Measurements from ENCODE around the gene SH3BP4.

The SH3BP4 gene

DNA sequence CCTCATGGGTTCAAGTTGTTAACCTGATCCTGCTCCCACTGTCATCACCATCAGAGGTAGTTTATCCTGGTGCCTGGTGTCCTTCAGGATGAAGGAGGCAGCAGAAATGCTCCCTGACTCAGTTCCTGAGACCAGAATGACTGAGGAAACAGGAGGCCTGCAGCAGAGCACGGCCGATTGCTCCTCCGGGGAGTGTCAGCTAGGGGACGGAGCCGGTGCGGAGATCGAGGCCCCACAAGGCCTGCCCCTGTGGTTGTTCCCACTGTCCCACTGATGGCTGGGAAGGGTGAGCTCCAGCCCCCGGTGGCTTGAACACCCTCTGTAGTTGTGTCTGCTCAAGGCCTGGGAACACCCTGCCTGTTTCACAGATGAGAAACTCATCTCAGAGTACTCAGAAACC, 45.6 kb downstream of the SH3BP4 start:
- no peak for DNase-seq (ENCODE audit: low read depth in 2 of 2, low spot score in 1 of 2)

DNA sequence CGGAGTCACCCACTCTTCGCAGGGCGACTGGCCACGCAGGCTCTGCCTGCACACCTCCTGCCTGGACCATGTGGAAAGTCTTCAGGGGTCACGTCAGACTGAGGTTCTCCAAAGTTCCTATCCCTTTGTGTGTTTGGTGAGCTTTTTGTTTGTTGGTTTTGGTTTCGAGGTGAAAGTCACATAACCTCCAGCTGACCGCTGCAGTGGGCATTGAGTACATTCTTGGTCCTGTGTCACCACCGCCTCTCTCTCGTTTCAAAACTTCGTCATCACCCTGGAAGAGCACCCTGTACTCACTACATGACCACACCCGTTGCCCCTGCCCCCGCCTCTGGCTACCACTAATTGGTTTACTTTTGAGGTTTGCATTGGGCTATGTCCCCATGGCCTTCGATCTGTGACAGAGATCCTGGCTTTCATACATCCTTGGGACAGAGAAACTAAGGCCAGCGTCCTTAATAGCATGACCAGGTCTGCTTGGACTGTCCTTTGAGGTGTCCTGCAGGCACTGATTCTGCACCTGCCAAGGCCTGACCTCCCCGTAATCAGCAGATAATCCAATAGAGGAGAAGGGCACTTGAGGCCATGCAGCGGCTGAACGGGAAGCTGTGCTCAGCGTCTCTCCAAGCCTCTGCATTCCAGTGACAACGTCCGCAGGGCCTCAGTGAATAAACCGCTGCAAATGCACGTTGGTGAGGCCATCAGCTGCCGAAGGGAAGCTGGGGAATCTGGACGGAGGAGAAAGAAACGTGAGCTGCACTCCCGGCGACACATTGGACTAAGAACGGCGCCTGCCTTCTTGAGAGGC, 46.8 kb downstream of the SH3BP4 start:
- no peak for DNase-seq (ENCODE audit: low read depth in 2 of 2, low spot score in 1 of 2)

DNA sequence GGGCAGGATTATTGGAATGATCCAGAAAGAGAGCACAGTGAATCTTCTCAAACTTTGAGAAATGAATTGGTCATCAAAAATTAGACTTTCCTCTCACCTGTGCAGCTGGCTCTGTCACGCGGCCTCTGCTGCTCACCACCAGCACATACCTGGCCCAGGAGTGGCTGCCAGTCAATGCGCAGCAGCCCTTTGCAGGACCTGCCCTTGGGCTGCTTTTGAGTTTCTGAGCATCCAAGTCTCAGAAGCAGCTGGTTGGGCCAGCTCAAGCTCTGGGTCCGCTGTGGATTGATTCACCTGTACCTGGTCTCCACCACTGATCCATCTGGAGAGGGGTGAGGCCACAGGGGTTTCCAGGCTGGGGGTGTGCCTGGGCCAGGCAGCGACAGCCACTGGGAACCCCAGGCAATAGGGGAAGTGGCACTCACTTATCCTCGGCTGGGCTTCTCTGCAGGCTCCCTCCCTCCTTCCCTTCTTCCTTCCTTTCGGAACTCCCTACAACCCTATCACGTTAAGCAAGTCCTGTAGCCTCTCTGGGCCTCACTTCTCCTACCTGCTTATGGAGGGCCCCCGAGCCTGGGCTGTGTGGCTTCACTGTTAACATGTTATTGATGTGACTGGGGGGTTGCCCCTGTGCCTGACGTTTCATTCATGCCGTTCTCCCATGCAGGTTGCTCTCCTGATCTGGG, 48.1 kb downstream of the SH3BP4 start:
- no peak for DNase-seq (ENCODE audit: low read depth in 2 of 2, low spot score in 1 of 2)

DNA sequence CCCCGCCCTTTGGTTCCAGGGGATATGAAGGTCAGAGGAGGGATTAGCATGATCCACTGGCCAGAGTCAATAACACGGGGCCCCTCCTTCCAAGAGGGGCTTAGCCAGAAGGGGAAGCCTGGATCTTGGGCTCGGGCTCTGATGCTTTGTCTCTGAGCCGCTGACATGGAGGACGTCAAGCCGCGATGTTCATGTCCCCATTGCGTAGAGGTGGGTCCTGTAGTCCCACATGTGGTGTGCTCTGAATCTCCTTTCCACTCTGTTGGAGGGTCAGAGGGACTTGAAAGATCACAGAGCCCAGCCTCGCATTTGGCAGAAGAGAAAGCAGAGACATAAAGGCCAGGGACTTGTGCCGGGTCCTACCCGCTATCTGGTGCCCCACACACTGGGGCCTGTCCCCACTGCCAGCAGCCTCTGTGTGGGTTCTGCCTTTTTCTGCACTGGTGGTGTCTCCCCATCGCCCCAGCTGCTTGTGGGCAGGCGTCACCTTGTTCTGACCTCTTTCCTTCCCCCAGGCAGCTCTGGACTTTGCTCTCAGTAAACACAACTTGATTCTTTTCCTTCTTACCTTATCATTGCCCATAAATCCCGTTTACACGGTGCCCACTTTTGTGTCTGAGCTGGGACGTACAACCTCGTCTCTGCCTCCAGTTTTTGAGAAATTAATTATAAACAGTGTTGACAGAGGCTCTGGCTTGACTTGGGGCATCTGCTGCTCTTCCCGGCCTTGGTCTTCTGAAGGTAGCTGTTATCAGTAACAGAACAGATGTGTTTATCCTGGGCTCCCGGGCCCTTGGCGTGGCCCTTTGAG, 48.8 kb downstream of the SH3BP4 start:
- DNase-seq (ENCODE audit: low read depth in 2 of 2, low spot score in 1 of 2), result no peak

DNA sequence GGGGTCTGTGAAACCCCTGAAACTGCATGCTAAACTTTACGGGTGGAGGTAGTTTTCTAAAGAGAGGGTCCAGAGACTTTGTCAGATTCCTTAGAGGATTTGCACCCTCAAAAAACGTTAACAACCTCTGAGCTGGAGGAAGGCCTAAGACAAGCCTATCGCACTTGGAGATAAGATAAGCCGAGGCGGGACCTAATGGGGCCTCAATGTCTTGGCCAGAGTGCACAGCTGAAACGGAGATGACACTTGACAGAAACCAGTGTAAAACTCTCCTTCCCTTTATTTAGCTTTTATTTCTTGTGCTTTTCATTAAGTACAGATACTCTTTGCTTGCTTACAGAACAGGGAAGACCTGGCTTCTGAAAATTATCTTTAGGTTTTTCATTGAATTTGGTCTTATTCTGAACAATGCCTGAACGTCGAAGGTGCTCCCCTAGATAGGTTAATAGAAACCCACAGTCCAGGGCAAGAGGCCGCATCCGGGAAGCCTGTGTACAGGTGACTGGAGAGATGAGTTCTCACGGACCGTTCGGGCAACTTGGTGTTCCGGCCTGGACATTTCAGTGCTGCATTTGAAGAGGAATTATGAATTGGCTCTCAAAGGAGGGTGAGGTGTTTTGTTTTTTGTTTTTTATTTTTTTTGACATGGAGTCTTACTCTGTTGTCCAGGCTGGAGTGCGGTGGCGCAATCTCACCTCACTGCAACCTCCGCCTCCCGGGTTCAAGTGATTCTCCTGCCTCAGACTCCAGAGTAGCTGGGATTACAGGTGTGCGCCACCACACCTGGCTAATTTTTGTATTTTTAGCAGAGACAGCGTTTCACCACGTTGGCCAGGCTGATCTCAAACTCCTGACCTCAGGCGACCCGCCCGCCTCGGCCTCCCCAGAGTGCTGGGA, 49.7 kb downstream of the SH3BP4 start:
- no peak for DNase-seq (ENCODE audit: low read depth in 2 of 2, low spot score in 1 of 2)

DNA sequence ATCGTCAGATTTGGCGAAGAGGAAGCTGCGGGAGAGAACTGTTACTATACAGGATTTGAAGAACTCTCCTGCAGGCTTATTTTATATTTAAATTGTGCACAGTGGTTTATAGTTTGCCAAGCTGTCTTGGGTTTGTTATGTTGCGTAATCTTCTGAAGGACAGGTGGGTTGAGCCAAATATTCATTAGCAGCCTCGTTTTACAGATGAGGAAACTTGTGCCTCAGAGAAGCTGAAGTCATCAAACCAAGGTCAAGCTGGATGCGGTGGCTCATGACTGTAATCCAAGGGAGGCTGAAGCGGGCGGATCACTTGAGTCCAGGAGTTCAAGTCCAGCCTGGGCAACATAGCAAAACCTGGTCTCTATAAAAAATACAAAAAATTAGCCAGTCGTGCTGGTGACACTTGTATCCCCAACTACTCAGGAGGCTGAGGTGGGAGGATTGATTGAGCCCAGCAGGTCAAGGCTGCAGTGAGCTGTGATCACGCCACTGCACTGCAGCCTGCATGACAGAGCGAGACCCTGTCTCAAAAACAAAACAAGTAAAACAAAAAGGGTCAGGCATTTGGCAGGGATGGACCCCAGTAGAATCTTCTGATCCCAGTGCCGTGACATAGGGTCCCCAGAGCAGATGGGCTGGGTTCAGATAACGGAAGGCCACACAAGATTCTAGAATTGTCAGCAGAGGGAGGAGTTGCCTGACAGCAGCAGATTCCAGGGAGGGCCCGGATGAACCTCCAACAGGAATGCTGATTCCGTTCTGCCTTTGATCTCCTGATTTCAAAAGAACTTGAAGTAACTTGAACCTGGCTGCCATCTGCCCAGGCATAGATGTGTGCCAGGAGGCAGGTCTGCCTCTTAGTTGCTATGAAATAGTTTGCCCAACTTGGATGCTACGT, 50.6 kb downstream of the SH3BP4 start:
- DNase-seq (ENCODE audit: low read depth in 2 of 2, low spot score in 1 of 2), result no peak

DNA sequence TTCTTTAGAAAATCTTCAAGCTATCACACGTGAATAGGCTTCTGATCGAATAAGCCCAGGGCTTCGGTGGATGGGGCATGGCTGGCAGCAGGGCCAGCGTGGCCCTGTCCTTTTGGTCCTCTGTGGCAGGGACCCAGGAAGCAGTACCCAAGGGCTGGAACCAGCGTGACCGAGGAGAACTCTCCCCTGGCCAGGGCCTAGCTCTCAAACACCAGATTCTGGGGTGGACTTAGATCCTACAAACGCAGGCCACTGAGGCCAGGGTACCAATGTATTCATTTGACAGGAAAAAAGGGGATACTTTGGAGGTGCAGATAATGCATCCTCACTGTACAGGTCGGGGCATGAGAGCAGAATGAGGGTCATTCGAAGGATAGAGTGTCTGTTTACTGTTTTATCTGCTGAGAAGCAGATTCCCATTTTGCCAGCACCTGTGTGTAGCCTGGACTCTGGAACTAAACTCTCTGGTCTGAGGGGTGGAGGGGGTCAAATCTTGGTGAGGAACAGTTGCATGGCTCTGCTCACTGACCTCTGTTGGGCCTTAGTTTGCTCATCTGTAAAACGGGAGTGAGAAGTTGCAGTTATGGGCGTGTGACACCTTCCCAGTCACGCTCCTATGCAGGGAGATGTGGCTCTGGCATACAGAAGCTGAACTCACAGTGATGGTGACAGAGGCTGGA, 51.4 kb downstream of the SH3BP4 start:
- no peak for DNase-seq (ENCODE audit: low read depth in 2 of 2, low spot score in 1 of 2)

DNA sequence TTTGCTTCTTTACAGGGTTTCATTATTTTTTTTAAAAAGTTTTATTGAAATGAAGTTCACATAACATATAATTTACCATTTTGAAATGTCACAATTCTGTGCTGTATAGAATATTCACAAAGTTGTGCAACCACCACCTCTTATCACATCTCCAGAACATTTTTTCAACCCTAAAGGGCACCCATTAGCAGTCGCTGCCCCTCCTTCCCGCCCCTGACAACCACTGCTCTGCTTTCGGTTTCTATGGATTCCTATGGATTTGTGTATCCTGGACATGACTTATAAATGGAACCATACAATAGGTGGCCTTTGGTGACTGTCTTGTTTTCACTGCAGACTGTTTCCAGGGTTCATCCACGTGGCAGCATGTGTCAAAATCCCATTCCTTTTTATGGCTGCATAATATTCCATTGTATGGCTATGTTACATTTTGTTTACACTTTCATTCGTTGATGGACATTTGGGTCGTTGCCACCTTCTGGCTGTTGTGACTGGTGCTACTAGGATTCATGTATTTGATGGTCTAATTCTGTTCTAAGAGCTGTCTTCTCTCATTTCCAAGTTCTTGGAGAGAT, 52.6 kb downstream of the SH3BP4 start:
- no peak for DNase-seq (ENCODE audit: low read depth in 2 of 2, low spot score in 1 of 2)

DNA sequence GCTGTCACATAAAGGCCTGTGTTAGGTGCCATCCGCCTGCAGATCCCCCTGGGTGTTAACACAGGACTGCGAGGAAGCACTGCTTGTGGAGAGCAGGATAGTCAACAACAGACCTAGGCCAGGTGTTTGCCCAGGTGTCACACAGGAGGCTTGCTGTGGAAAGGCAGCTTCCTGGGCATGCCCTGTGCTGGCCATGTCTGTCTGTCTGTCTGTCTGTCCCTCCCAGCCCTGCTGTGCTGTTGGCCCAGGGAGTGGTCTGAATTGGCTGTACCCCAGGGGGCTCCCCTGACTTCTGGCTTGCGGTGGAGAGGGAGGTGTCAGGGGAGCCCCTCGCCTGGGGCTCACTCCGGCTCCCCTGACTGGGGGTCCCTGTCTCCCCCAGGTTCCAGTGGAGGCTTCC, 53.2 kb downstream of the SH3BP4 start:
- no peak for DNase-seq (ENCODE audit: low read depth in 2 of 2, low spot score in 1 of 2)

DNA sequence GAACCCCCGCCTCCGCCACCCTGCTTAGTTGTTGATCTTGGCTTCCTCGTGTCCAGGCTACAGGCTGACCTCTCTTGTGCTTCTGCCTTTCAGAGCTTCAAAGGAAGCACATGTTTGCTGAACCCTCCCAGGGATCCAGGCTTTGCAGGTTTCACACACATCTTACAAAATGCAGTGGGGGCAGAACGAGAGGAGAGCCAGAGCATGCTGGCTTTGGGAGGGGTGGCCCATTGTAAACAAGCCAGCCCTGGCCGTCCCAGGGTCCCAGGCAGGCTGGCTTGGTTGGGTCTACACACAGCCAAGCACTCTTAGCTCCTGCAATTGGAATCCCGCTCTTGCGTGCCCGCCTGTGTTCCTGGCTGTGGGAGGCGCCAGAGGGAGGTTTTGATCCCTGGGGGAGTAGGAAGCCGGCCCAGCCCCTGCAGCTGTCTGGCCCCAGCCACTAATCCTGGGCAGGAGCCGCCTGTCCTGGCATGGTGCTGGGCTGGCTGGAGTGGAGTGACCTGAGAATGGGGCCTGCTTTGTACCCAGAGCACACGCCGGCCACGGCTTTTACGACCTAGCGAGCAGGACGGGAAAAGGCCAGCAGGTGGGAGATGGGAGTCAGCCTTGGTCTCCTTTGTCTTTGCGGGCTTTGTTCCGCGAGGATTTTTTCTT, 53.9 kb downstream of the SH3BP4 start:
- DNase-seq (ENCODE audit: low read depth in 2 of 2, low spot score in 1 of 2), result no peak

DNA sequence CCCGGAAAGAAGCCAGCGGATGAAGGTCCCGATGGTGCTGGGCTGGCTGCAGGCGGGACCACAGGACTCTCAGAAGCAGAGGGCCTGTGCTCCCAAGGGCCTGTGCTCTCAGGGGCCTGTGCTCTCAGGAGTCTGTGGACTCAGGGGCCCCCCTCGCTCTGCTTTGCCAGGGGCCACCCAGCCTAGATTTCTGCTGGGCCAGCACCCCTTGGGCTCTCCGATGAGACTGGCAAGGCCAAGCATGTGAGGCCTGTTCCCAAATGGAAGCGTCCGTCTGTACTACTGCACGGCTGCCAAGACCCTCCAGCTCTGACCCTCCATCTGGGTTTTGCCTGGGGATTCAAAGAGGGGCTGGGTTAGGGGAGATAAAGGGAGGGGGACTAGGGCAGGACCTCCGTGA, 54.6 kb downstream of the SH3BP4 start:
- no peak for DNase-seq (ENCODE audit: low read depth in 2 of 2, low spot score in 1 of 2)

DNA sequence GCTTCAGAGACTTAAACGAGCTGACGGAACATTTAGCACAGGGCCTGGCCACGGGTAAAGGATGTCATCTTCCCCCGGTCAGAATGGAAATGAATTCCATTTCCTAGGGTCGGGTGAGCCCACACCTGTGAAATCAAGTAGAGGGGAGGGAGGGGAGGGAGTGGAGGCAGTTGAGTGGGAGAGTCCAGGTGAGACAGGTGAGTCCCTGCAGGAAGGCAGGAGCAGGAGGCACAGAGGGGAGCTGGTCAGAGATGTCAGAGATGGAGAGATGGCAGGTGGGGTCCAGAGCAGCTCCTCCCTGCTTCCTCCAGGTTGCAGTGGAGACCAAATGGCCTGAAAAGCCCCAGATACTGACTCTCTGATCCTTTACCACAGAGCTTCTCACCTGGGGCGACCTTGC, 55.2 kb downstream of the SH3BP4 start:
- DNase-seq (ENCODE audit: low read depth in 2 of 2, low spot score in 1 of 2), result no peak

DNA sequence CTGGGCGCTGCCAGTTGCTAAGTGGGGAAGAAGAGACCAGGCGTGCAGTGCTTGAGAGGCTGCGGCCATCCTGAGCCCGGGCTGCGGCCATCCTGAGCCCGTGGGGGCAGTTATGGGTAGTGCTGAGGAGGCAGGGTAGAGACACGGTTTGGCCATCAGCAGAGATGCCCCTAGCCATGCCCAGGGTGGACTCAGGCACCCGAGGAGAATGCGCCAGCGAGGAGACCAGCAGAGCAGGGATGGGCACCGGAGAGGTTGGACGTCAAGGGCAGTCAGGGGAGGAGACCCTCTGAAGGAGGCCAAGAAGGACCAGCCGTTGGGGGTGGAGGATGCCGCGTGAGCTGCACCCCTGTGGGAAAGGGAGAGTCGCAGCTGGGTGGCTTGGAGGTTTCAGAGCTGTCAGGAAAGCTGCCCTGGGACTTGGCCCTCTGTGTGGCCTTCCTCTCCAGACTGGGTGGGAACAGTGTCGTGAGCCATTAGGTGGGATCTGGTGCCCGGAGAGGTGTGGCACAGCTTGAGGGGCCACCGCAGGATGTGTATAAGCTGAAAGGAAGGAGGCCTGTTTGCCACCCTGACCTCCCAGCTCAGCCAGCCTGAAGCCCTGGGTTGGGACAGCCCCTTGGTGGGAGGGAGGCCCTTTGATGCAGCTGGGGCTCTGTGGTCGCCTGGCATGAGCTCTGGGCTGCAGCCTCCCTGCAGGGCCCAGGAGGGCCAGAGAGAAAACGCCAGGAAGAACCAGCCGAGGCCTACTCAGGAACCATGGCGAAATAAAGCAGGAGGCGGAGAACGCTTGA, 56.0 kb downstream of the SH3BP4 start:
- DNase-seq (ENCODE audit: low read depth in 2 of 2, low spot score in 1 of 2), result no peak

DNA sequence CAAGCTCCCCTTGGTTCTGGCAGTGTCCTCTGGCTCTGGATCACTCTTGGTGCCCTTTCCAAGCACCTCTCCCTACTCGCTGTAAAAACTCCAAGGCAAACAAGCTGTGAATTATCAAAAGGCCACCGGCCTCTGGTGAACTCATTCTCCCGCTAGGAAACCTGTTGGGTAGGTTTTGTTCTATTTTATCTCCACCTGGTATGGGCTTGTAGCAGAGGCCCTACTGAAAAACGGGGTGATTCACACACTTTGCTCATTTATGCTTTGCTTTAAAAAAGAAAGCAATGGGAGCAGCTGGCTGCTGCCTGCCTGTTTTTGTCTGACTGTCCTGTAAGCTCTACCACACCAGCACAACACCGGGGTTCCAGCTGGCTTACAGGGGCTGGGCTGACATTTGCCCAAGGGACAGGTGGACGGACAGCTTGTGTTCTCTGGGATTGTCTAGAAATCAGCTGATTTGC, 56.8 kb downstream of the SH3BP4 start:
- no peak for DNase-seq (ENCODE audit: low read depth in 2 of 2, low spot score in 1 of 2)

DNA sequence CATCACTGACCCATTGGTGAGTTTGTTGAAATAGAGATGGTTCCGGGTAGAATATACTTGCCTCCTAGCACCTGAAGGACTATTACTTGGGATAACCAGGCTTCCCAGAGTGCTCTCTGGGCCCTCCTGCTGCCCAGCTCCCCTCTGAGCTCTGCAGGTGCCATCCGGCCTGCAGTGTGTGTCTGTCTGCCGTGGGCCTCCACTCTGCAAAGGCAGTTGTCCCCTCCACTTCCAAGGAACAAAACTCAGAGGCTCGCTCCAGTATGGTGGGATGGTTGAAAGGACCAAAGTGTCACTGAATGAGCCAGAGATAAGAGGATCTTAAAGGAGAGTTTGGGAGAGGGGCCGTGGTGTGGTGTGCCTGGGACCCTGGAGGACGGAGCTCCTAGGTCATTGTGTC, 57.3 kb downstream of the SH3BP4 start:
- DNase-seq (ENCODE audit: low read depth in 2 of 2, low spot score in 1 of 2), result no peak

DNA sequence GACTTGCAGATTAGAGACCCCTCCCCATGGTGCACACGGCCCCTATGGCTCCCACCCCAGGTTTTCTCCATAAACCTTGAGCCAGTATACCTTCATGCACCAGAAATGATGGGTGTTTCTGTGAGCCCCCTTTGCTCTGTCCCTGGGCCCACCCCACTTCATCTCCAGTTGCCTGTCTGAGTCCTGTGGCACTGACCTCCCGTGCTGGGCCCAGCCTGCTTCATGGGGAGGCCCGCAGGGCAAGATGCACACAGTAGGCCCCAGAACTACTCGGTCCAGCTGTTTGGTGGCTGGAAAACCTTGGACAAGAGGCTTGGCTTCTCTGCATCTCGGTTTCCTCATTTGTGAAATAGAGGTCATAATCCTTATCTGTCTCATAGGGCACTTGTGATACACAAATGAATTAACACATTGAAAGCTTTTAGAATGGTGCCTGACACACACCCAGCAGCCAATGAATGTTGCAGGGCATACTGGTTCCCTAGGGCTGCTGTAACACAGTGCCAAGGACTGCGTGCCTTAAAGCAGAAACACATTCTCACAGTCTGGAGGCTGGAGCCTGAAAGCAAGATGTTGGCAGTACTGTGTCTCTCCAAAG, 58.4 kb downstream of the SH3BP4 start:
- no peak for DNase-seq (ENCODE audit: low read depth in 2 of 2, low spot score in 1 of 2)

DNA sequence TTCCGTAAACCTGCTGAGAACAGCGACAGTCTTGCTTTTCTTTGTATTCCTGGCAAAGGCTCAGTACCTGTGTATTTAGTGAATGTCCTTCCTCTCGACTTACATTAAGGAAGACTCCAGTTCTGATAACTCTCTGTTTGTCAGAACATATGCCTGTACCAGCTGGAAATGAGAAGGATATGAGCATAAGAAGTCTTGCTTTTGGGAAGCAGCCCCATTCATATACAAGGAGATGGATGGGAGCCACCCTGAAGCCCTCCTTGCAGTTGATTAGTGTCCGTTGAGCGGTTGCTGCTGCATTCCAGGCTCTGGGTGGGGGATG, 59.8 kb downstream of the SH3BP4 start:
- no peak for DNase-seq (ENCODE audit: low read depth in 2 of 2, low spot score in 1 of 2)
